NCI-H524 treated with DMSO at 0.1 percent for 48 hours (cell line): Measurements from ENCODE around the gene RNF220.

Experiments
- DNase-seq: peaks from one replicate; lab custom pipeline; 2025; lab: John Stamatoyannopoulos, UW

The RNF220 gene

GRCh38 chr1:44587796-44588460 lies 182.9 kb downstream of the RNF220 start:
- no peak for DNase-seq

GRCh38 chr1:44588551-44589210 lies 183.6 kb downstream of the RNF220 start:
- no peak for DNase-seq

GRCh38 chr1:44590475-44590874 lies 185.4 kb downstream of the RNF220 start:
- no peak for DNase-seq

GRCh38 chr1:44591381-44591780 lies 186.3 kb downstream of the RNF220 start:
- DNase-seq, result no peak

- DNase-seq, result no peak
These were observed 187.4 kb downstream of the RNF220 start for GRCh38 chr1:44592208-44593145.

GRCh38 chr1:44594353-44594752 lies 189.3 kb downstream of the RNF220 start:
- DNase-seq, result no peak

GRCh38 chr1:44594871-44595735 lies 190.0 kb downstream of the RNF220 start:
- no peak for DNase-seq

GRCh38 chr1:44596511-44596910 lies 191.5 kb downstream of the RNF220 start:
- no peak for DNase-seq

GRCh38 chr1:44598167-44598566 lies 193.1 kb downstream of the RNF220 start:
- no peak for DNase-seq

GRCh38 chr1:44602634-44603628 lies 197.9 kb downstream of the RNF220 start:
- peak; percentile 55 for DNase-seq

GRCh38 chr1:44603718-44604117 lies 198.7 kb downstream of the RNF220 start:
- DNase-seq, result peak; percentile 88

GRCh38 chr1:44604157-44604955 lies 199.3 kb downstream of the RNF220 start:
- no peak for DNase-seq

- DNase-seq, result no peak
These were observed 201.0 kb downstream of the RNF220 start for GRCh38 chr1:44605914-44606615.

GRCh38 chr1:44606701-44607281 lies 201.7 kb downstream of the RNF220 start:
- DNase-seq, result no peak

- no peak for DNase-seq
These were observed 203.1 kb downstream of the RNF220 start for GRCh38 chr1:44608141-44608540.

- no peak for DNase-seq
These were observed 204.3 kb downstream of the RNF220 start for GRCh38 chr1:44609412-44609767.

GRCh38 chr1:44609768-44610526 lies 204.9 kb downstream of the RNF220 start:
- DNase-seq, result no peak
